ENCODE results near the gene MAPT.
"Not testable (repeated sequence)": the region's sequence is repeated elsewhere in the genome, so short reads cannot be mapped to it uniquely, and the experiment has no call there.

Gene MAPT

GRCh38 chr17:46020023-46020761, 125.8 kb downstream of the MAPT start:
- TF ChIP-seq MYC (IDR thresholded peaks at IDR 0.05; ENCODE audit: low read depth, low read length) = no peak
- no peak for DNase-seq (ENCODE audit: low read depth)
- no peak overlapping the region for H3K4me3 ChIP-seq (ENCODE audit: low read depth, low read length)

- no peak for DNase-seq (ENCODE audit: low read depth)
Measured at GRCh38 chr17:46020998-46021397, 126.6 kb downstream of the MAPT start.

DNA sequence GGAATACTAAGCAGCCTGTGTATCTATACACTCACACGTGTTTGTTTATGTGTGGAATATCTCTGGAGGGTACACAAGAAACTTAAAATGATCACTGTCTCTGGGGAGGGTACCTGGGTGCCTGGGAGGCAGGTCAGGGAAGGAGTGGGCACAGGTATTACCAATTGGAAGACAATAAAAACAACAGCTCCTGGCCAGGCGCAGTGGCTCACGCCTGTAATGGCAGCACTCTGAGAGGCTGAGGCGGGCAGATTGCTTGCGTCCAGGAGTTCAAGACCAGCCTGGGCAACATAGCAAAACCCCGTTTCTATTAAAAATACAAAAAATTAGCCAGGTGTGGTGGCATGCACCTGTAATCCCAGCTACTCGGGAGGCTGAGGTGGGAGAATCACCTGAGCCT, 129.0 kb downstream of the MAPT start:
- not testable (repeated sequence) for H3K4me3 ChIP-seq (ENCODE audit: low read depth, low read length); DNase-seq (ENCODE audit: low read depth)

More at GRCh38 chr17:46020998-46021397, 126.6 kb downstream of the MAPT start:
- TF ChIP-seq, protein P1, sequence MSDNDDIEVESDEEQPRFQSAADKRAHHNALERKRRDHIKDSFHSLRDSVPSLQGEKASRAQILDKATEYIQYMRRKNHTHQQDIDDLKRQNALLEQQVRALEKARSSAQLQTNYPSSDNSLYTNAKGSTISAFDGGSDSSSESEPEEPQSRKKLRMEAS (IDR thresholded peaks at IDR 0.05; ENCODE audit: low read depth, low read length) = no peak
- TF ChIP-seq POLR2A (IDR thresholded peaks at IDR 0.05; ENCODE audit: extremely low read depth, insufficient read length) = no peak
- no peak for TF ChIP-seq CTCF (IDR thresholded peaks at IDR 0.05; ENCODE audit: low read depth, low read length)
- TF ChIP-seq MYC (IDR thresholded peaks at IDR 0.05; ENCODE audit: low read depth, low read length) = no peak
- H3K4me3 ChIP-seq (ENCODE audit: low read depth, low read length) = no peak overlapping the region

GRCh38 chr17:46023783-46024388, 129.5 kb downstream of the MAPT start:
- no peak for DNase-seq (ENCODE audit: low read depth)
- H3K4me3 ChIP-seq (ENCODE audit: low read depth, low read length) = no peak overlapping the region
- TF ChIP-seq, protein P1 (IDR thresholded peaks at IDR 0.05; ENCODE audit: low read depth, low read length) = no peak
- no peak for TF ChIP-seq POLR2A (IDR thresholded peaks at IDR 0.05; ENCODE audit: extremely low read depth, insufficient read length)
- TF ChIP-seq MYC (IDR thresholded peaks at IDR 0.05; ENCODE audit: low read depth, low read length) = no peak
- TF ChIP-seq CTCF (IDR thresholded peaks at IDR 0.05; ENCODE audit: low read depth, low read length) = no peak

DNA sequence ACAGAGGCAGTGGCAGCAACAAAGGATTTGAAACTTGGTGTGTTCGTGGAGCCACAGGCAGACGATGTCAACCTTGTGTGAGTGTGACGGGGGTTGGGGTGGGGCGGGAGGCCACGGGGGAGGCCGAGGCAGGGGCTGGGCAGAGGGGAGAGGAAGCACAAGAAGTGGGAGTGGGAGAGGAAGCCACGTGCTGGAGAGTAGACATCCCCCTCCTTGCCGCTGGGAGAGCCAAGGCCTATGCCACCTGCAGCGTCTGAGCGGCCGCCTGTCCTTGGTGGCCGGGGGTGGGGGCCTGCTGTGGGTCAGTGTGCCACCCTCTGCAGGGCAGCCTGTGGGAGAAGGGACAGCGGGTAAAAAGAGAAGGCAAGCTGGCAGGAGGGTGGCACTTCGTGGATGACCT, 130.2 kb downstream of the MAPT start:
- no peak overlapping the region for H3K4me3 ChIP-seq (ENCODE audit: low read depth, low read length)
- no peak for DNase-seq (ENCODE audit: low read depth)
- TF ChIP-seq, protein P1 (IDR thresholded peaks at IDR 0.05; ENCODE audit: low read depth, low read length) = no peak
- TF ChIP-seq CTCF (IDR thresholded peaks at IDR 0.05; ENCODE audit: low read depth, low read length) = no peak
- no peak for TF ChIP-seq MYC (IDR thresholded peaks at IDR 0.05; ENCODE audit: low read depth, low read length)
- TF ChIP-seq POLR2A (IDR thresholded peaks at IDR 0.05; ENCODE audit: extremely low read depth, insufficient read length) = no peak

DNA sequence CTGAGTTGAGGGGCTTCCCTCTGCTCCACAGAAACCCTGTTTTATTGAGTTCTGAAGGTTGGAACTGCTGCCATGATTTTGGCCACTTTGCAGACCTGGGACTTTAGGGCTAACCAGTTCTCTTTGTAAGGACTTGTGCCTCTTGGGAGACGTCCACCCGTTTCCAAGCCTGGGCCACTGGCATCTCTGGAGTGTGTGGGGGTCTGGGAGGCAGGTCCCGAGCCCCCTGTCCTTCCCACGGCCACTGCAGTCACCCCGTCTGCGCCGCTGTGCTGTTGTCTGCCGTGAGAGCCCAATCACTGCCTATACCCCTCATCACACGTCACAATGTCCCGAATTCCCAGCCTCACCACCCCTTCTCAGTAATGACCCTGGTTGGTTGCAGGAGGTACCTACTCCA, 130.7 kb downstream of the MAPT start:
- TF ChIP-seq CTCF (IDR thresholded peaks at IDR 0.05; ENCODE audit: low read depth, low read length) = no peak
- TF ChIP-seq, protein P1 (IDR thresholded peaks at IDR 0.05; ENCODE audit: low read depth, low read length) = no peak
- no peak for TF ChIP-seq MYC (IDR thresholded peaks at IDR 0.05; ENCODE audit: low read depth, low read length)
- no peak for TF ChIP-seq POLR2A (IDR thresholded peaks at IDR 0.05; ENCODE audit: extremely low read depth, insufficient read length)
- DNase-seq (ENCODE audit: low read depth) = no peak

More for the DNA sequence above, 130.7 kb downstream of the MAPT start:
- no peak overlapping the region for H3K4me3 ChIP-seq (ENCODE audit: low read depth, low read length)

All from NB4 (cell line).